Central memory CD4-positive, alpha-beta T cell (primary cell): ENCODE measurements around the gene BAIAP2.
A peak's percentile ranks its signal among the peaks of the same experiment; 100 is the strongest.

Experiments used
- DNase-seq: peaks from one replicate; pipeline ENCODE4 v3.0.0; 2022

The BAIAP2 gene

DNA sequence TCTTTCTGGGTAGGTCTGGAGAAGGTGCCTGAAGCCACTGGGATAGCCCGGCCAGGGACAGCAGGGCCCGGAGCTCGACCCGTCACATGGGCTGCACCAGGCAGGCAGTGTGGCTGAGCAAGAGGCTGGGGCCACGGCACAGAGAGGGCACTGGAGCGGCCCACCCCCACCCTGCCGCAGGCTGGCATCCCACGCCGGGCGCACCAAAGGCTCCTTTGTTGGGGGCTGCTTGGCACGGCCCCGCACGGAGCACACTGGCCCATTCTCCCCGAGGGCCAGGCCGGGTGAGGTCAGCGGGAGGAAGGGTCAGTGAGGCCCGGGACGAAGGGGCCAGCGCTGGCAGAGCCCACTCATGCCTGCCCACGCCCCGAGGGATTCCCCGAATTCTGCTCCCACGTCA, 93.8 kb downstream of the BAIAP2 start:
- no peak for DNase-seq

DNA sequence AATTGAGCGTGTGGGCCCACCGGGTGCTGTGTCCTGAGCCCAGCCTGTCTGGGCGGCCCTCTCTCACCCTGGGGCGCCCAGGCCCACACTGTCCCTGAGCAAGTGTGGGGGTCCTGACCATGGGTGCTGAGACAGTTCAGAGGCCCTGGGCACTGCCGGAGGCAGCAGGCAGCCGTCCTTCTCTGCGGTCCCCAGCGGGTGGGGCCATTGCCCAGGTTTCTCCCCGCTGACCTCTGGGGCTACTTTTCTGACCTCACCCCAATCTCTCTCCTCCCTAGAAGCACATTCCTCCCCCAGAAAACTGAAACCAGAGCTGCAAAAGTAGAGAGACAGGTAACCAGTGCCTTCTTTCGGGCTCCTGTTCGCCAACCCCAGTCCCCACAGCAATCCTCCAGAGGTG, 94.3 kb downstream of the BAIAP2 start:
- no peak for DNase-seq

DNA sequence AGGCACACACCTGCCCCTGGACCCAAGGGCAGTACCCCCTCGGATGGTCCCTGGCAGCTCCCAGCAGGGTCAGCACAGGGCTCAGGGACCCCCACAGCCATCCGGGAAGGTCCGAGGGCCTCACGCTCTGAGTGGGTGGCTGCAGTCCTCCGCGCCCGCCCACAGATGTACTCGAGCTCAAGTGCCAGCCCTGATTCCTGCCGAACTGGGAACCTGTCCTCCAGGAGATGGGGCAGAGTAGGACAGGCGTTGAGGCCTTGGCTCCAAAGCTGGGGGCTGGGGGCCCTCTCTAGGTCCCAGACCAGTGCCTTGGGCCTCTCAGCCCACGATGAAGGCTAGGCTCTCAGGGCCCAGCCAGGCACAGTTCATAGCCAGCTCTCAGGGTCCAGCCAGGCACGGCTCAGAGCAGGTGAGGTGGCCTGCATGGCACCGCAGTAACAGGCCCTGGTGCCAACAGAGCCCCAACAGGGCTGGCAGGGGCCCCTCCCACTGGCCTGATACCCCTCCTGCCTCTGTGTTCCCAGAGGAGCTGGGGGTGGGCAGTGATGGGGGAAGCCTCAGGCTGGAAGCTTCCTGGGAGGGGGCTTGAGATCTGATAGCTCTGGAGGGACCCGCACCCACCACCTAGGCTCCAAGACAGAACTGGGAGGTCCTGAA, 94.9 kb downstream of the BAIAP2 start:
- DNase-seq = no peak

DNA sequence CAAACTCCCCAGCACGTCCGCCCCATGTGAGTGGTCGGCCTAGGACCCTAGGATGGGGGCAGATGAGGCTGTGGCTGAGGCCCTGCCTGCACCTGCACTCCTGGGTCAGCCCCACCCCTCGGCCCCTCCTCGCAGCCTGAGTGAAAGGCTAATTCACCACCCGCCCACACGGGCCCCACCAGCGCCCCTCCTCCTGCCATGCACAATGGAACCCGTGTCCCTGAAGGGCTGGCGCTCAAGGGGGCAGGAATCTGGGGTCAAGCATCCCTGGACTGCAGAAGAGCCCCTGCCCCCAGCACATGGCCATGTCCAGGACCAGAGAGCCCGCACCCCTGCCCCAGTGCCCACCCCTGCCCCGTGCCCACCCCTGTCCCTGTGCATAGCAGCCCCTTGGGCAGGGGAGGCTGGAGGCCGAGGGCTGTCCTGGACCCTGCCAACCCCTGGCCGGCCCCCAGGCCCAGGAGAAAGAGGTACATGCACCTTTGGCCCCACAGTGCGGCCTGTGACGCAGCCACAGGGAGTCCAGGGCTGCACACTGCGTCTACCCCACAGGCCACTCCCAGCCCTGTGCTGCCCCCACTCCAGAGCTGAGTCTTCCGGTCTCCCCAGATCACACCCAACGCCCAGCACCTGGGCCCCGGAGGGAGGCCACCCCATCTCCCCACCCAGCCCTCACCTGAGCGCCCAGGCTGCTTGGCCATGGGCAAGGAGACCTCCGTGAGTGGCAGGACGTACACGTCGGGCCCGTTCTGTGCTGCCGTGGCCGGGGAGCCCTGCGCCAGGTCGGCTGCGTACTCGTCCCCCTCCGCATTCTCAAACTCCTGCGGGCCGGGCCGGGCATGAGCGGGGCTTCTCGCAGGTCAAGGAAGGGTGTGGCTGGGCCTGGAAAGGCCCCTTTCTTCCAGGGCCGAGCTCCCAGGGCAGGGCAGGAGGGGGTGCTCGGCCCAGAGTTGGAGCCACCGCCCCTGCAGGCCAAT, 95.7 kb downstream of the BAIAP2 start:
- DNase-seq = no peak

DNA sequence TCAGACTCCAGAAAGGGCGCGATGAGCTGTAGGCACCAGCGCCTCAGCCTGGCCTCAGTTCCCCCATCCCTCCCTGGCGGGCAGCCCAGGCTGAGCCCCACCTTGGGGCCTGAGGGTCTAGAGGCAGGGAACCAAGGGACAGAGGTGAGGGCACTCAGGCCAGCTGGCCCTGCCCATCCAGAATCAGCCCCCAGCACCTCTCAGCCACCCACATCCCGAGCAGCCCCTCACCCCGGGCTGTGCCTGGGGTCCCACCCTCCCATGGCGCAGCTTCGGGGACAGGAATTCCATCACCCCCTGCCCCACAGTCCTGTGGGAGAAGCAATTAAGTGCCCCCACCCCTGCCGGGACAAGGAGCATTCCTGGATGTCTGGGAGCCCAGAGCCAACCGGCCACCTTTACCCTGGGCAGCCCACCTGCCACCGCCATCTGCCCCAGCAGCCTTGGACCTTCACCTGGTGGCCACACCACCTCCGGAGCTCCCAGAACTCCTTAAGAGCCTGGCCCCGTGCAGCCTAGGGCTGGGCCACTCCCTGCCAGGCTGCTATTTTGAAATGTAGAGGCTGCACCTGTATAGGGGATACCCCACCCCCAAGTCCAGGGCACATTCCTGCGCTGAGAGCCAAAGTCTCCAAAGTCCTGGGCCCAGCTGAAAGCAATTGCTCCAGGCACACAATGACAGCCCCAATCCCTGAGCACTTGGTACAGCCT, 96.7 kb downstream of the BAIAP2 start:
- DNase-seq = no peak

DNA sequence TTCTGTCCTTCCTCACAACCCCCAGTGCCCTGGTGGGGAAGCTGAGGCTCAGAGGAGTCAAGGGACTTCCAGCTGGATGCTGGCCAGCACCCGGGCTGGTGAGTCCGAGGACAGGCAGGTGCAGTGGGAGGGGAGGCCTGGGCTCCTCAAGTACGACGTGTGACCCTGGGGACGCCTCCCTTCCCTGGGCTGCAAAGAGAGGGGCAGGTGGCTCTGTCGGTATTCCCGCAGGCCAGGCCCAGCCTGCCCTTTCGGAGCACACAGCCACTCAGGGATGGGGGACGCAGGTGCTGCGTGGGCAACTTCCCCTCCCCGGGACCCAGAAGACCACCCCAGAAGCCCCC, 97.2 kb downstream of the BAIAP2 start:
- no peak for DNase-seq

DNA sequence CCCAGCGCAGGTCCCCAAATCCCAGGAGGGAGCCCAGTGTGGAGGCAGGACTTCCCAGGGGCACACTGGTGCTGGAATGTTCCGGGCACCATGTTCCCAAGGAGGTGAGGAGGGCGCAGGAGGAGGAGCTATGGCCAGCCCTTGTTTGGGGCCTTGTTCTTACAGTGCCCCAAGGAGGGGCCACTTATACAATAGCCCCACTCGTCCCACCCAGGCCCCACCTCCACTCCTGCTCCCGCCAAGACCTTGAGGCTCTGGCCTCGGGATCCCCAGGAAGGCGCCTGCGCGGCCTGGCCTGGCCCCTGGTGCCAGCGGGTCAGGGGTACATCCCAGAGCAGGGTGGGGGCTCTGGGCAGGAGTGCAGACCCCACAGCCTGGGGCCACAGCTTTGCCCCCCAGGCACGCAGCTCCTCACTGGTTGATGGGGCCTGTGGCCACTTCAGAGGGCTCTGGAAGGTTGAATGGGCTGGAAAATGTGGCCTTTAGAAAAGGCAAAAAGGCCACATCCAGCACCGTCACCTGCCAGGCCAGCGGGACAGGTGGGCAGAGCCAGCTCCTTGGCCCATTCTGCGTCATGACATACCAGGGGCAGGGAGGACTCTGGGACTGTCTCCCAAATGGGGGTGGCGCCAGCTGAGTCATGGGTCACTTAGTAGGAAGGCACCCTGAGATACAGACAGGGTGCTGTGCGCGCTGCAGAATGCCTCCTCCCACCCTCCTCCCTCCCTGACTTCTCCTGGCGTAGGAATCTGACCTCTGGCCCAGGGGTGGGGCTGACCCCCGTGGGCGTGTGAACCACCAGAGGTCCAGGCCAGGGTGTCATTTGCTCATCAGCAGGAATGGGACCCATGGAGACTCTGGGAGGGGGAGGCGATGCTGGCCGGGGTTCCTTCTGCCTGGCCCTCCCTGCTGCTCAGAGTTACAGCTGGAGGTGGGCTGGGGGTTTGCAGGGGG, 98.1 kb downstream of the BAIAP2 start:
- DNase-seq = no peak

DNA sequence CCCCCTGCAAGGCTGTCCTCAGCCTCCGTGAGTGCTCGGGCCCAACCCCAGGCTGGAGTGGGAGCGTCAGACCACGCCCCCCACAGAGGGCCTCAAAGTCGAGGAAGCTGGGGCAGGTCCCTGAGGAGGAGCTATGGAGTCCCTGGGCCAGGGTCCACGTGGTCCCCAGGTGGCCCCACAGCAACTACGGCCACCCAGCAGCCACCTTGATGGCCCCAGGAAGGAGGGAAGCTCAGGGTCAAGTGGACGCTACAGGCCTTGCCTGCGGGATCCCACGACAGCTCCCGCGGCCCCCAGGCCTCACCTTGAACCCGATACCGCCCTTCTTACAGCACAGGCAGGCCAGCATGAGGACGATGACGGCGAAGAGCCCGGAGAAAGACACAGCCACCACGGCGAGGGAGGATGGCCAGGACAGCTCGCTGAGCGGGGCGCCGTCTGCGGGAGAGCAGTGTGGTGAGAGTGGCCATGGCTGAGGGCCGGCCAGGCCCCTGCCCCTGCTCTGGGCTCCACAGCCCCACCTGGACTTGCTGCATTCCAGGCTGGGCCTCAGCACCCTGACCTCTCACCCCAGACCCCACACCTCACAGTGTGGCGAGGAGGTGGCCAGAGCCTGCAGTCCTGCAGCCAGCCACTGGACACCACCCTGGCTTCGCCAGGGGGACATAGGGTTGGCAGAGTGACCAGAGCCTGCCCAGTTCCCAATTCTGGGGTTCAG, 99.3 kb downstream of the BAIAP2 start:
- no peak for DNase-seq

DNA sequence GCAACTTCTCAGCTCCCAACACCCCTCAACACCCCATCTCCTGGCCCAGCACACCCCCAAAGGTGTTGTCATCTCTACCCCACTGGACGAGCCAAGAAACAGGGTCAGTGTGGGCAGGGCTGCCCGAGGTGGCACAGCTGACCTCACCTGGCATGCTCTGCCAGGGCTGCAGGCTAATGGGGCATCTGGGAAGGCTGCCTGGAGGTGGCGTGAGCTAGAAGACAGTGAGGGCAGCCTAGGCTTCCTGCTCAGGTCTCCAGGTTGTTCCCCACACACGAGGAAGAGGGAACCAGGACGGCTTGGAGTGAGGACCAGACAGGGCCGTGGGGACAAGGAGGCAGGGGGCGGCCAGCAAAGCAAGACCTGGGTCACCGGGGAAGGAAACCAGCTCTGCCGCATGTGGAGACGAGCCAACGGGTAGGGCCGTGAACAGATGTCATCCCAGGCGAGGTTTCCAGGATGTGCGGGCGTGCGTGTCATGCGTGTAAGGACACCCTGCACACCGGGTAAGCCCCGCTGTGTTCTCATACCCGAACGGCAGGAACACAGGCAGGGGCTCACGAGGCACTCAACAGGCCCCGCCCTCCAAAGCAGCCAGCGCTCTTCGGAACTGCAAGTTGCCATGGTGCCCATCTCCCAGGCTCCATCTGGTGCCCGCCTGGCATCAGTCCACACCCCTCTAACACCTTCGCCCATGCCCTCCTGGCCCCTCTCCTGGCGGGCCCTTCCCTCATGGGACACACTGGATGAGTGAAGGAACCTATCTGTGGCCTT, 100.7 kb downstream of the BAIAP2 start:
- DNase-seq = no peak

DNA sequence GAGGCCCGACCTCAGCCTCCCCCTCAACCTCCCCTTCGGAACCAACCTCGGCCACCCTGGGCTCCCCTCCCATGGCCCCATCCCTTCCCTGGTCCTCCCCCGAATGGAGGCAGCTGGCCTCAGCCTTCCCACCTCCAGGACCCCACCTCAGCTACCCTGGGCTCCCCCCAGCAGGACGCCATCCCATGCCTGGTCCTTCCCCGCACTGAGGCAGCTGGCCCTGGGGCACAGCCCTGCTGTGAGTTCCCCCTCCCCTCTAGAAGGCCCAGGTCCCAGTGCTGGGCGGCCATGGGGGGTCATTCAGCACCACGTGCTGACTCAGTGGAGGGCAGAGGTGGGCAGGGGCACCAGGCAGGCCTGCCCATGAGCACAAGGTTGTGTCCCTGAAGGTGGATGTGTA, 101.4 kb downstream of the BAIAP2 start:
- DNase-seq = no peak

DNA sequence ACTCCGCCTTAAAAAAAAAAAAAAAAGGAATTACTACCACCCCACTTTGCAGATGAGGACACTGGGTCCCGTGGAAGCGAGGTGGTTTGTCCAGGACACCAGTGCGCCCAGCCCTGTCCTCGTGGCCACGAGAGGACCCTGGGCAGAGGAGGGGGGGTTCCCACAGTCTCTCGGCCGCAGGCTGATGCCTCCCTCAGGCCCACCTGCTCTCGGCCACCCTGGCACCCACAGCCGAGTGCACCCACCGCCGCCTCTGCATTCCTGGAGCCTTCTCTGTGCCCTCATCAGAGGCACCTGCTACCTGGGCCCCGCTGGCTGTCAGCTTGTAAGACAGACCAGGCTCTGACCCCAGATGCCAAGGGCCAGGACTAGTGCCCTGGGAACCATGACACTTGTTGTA, 102.3 kb downstream of the BAIAP2 start:
- no peak for DNase-seq

DNA sequence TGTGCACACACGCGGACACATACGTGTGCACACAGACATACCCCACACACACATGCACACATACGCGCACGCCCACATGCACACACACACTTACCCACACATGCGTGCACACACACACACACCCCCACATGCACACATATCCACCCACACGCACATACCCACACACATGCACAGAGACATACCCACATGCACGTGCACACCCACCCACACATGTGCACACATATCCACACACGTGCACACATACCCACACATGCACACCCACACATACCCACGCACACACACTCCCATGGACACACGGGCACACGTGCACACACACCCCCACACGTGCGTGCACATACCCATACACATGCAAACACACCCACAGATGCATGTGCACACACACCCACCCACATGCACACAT, 103.1 kb downstream of the BAIAP2 start:
- DNase-seq = no peak

DNA sequence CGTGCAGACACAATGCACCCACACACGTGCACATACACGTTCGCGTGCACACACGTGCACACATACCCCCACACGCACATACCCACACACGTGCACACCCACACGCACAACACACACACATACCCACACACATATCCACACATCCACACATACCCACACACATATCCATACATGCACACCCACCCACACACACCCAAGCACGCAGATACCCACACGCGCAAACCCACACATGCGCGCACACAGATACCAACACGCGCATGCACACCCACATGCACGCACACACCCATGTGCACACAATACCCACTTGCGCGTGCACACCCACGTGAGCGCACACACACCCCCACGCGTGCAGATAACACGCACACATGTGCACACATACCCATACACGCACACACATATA, 103.5 kb downstream of the BAIAP2 start:
- DNase-seq = no peak

DNA sequence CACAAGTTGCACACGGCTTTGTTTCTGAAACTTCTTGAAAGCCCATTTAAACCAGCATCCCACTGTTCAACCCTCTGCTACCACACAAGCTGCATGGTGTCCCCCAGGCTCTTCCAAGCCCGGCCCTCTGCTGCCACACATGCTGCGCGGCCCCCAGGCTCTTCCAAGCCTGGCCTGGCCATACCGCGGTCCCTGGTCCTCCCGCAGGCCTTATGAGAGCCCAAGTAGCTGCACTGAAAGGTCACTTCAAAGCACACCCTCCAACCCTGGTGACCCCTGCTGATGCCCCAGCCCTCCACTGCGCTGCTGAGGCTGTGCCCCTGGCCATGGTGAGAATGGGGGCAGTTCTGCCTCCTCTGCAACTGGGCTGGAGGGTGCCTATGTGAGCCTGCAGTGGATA, 104.5 kb downstream of the BAIAP2 start:
- DNase-seq = no peak

DNA sequence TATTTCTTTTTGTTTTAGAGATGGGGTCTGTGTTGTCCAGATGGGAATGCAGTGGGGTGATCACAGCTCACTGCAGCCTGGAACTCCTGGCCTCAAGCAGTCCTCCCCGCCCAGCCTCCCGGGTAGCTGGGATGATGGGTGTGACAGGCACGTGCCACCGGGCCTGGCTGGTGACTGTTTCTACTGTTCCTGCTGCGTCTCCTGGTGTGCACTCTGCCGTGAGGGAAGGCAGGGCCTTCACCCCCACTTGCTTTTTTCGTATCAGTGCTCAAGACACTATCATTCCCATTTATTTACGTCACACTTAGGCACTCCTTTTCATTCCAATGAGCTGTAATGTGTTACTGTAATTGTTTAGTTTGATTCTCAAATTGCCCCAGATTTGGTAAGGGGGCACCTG, 105.1 kb downstream of the BAIAP2 start:
- no peak for DNase-seq

DNA sequence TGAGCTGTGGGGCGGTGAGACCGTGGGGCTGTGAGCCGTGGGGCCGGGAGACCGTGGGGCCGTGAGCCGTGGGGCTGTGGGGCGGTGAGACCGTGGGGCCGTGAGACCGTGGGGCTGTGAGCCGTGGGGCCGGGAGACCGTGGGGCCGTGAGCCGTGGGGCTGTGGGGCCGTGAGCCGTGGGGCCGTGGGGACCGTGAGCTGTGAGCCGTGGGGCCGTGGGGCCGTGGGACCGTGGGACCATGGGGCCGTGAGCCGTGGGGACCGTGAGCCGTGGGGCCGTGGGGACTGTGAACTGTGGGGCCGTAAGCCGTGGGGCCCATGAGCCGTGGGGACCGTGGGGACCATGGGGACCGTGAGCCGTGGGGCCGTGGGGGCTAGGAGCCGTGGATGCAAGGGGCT, 105.7 kb downstream of the BAIAP2 start:
- DNase-seq = no peak

DNA sequence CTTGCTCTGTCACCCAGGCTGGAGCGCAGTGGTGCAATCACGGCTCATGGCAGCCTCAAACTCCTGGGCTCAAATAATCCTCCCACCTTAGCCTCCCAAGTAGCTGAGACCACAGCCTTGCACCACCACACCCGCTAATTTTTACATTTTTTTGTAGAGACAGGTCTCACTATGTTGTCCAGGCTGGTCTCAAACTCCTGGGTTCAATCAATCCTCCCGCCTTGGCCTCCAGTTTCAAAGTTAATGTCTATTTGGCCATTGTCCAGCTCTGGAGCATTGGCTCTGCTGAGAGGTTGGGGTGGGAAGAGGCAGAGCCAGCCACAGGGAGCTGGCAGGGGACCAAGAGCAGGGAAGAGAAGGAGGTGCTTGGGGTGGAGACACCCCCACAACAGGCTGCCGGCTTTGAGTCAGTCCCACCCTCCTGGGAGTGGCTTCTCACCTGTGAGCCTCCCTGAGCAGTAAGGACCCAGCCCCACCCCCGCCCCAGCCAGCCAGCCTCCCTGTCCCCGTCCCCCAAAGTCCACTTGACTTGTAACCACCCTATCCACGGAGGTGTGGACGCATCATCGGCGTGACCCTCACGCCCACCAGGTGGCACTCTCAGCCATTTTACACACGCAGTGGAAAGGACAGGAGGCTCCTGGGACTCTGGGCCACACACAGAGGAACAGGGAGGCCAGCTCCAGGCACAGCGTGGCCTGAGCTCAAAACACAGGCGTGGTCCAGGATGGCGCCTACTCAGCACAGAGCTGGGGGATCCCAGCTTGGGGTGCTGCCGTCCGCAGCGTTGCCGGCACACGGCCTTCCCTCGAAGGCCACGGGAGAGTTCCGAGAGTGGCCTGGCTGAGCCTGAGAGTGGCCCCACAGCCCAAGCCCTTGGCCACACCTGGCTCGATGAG, 107.6 kb downstream of the BAIAP2 start:
- DNase-seq = peak; percentile 40

DNA sequence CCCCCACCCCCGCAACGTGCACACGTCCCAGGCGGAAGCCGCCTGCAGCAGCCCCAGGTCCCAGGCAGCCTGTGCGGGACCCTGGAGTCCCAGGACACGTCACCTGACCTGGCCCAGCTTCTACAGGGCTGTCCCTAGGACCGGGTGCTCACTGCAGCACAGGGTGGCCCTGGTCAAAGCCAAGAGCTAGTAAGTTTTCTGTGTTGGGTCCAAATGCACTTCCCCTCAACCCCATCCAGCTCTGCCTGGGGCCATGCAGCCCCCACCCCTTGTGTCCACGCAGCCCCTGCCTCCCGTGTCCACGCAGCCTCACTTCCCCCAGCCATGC, 108.2 kb downstream of the BAIAP2 start:
- DNase-seq = no peak

DNA sequence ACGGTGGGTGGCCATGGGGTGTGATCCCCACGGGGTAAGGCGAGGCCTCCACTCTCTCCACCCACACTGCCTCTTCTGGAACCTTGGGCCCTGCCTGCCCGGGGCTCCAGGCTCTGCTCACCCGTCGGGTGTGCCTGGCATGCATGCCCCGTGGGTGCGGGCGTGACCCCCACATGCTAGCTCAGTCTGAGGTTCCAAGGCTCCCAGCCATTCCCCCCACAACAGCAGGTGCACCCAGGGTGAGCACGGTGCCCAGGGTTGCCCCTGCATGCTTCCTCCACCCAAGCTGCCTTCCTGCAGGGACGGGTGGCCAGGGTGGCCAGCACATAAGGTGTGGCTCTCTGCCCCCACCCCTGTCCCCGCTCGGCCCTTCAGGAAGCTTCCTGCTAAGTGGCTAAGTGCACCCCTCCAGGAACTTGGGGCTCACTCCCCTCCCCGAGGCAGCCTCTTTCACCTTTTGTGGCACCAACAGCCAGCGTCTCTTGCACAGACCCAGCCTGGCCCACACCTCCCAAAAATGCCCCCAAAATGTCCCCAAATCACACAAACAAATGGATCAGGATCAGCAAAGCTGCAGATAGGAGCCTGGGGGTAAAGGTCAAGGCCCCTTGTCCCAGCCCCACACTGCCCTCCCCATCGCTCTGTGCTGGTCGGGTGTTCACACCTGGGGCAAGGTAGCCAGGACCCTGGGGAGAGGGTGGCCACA, 108.9 kb downstream of the BAIAP2 start:
- DNase-seq = no peak

DNA sequence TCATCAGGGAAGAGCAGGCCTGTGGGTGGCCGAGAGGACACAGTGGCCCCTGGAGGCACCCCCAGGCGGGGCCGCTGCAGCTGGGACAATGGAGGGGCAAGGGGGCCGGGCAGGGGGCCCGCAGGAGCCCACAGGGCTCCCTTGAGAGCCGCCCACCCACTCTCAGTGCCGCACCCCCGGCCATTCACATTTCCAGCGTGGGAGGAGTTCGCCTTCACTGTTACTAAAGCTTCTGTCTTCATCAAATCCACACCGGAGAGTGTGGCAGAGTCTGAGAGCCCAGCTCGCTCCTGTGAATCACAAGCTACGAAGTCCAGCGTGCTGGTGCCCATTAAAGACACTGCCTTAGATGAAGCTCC, 109.5 kb downstream of the BAIAP2 start:
- DNase-seq = no peak
